Liver (tissue), 2 donors: ENCODE results near the gene AKT2.

Experiments used
- CTCF ChIP-seq: fragments of 150-350 bp; IDR thresholded peaks from 2 replicates; pipeline ENCODE4 v1.5.1; 2017; ENCODE audit warnings: improper control_type of control experiment, low read depth, low read length; ENCODE audit not compliant: missing input control
- YY1 ChIP-seq: IDR thresholded peaks from 2 replicates; pipeline ENCODE4 v1.6.1; 2016; ENCODE audit warnings: antibody characterized with exemption, mild to moderate bottlenecking
- ZBTB33 ChIP-seq: IDR thresholded peaks from 2 replicates; pipeline ENCODE4 v1.6.1; 2016; ENCODE audit warnings: antibody characterized with exemption
- donor health status: healthy.

- no peak for TF ChIP-seq ZBTB33
- no peak for TF ChIP-seq CTCF
- TF ChIP-seq YY1: no peak
These were observed 37.1 kb upstream of the AKT2 start for GRCh38 chr19:40322271-40322610.
